ENCODE data around the gene DENND4C. TPM values are rescaled to one million over a fixed set of nuclear protein-coding genes. Genes with fewer than 3 reads are reported as not detected.

The DENND4C gene
- total RNA-seq, 4 donors from 2014 or later: 101 to 143 (median 110) TPM

GRCh38 chr9:19231904-19232822, 1.7 kb downstream of the DENND4C start:
- no peak for DNase-seq

GRCh38 chr9:19232823-19233194, 2.3 kb downstream of the DENND4C start:
- peak overlapping the region in 3 of 4 donors; percentile 66 to 81 (median 75) for H3K4me3 ChIP-seq
- H3K36me3 ChIP-seq: no peaks in the 10 kb centered on the region
- no peaks in the 10 kb centered on the region for H3K27me3 ChIP-seq
- TF ChIP-seq CTCF (IDR thresholded peaks at IDR 0.05) (no peak), POLR2AphosphoS5 (IDR thresholded peaks at IDR 0.05) (no peak), EP300 (IDR thresholded peaks at IDR 0.05; ENCODE audit: low read depth) (no peak), POLR2A (IDR thresholded peaks at IDR 0.05) (no peak)
- H3K27ac ChIP-seq: peak overlapping the region; percentile 90 to 98 (median 96)
- intact Hi-C loops (cut with DNase I; ENCODE audit: low total_unique reads): no loop called here
- peaks cover 4 to 40% (median 22%) of the 10 kb centered on the region in 4 donors for H3K4me1 ChIP-seq
- WGBS, 2 donors (ENCODE audit: low coverage in 1 of 2): 0 to 11% methylated on average over 1 of the region's 1 CpG
- no peak for DNase-seq
- no peaks in the 10 kb centered on the region for H3K9me3 ChIP-seq
- in situ Hi-C loops (cut with MboI; ENCODE audit: low pct_ligation_motif_present in 1 of 4, low pct_unique_long_range_greater_than_20kb in 1 of 4, low sequenced_read_pairs in 3 of 4): loop anchor here in 1 of 4 donors (25.0 kb wide), 1 partner anchor 121 kb away; the partner anchor contains the start of gene HAUS6

More at GRCh38 chr9:19231904-19232822, 1.7 kb downstream of the DENND4C start:
- intact Hi-C loops (cut with DNase I; ENCODE audit: low total_unique reads) (no loop called here), in situ Hi-C loops (cut with MboI; ENCODE audit: low pct_ligation_motif_present in 1 of 4, low pct_unique_long_range_greater_than_20kb in 1 of 4, low sequenced_read_pairs in 3 of 4) (loop anchor here in 1 of 4 donors (25.0 kb wide), 1 partner anchor 120 kb away; the partner anchor contains the start of gene HAUS6)
- H3K36me3 ChIP-seq: no peaks in the 10 kb centered on the region
- TF ChIP-seq POLR2A (IDR thresholded peaks at IDR 0.05) (no peak), EP300 (IDR thresholded peaks at IDR 0.05; ENCODE audit: low read depth) (no peak), POLR2AphosphoS5 (IDR thresholded peaks at IDR 0.05) (no peak)
- H3K9me3 ChIP-seq: no peaks in the 10 kb centered on the region
- H3K27me3 ChIP-seq: no peaks in the 10 kb centered on the region
- WGBS, 2 donors (ENCODE audit: low coverage in 1 of 2): 1 to 7% methylated on average over 12 to 14 of the region's 14 CpGs
- H3K4me1 ChIP-seq: peaks cover 4 to 40% (median 20%) of the 10 kb centered on the region in 4 donors
- peak overlapping the region; percentile 66 to 97 (median 78) for H3K4me3 ChIP-seq
- H3K27ac ChIP-seq: peak overlapping the region; percentile 90 to 98 (median 96)

GRCh38 chr9:19233344-19233743, 2.9 kb downstream of the DENND4C start:
- peak overlapping the region in 2 of 4 donors; percentile 66 to 81 for H3K4me3 ChIP-seq
- TF ChIP-seq POLR2AphosphoS5 (IDR thresholded peaks at IDR 0.05) (no peak), POLR2A (IDR thresholded peaks at IDR 0.05) (no peak), EP300 (IDR thresholded peaks at IDR 0.05; ENCODE audit: low read depth) (no peak), CTCF (IDR thresholded peaks at IDR 0.05) (no peak)
- no peak for DNase-seq
- H3K9me3 ChIP-seq: no peaks in the 10 kb centered on the region
- H3K27ac ChIP-seq: peak overlapping the region; percentile 90 to 98 (median 96)
- H3K4me1 ChIP-seq: peaks cover 4 to 40% (median 22%) of the 10 kb centered on the region in 4 donors
- WGBS, 2 donors (ENCODE audit: low coverage in 1 of 2): 63 to 67% methylated on average over 4 to 5 of the region's 5 CpGs
- no peaks in the 10 kb centered on the region for H3K27me3 ChIP-seq
- in situ Hi-C loops (cut with MboI; ENCODE audit: low pct_ligation_motif_present in 1 of 4, low pct_unique_long_range_greater_than_20kb in 1 of 4, low sequenced_read_pairs in 3 of 4): loop anchor here in 1 of 4 donors (25.0 kb wide), 1 partner anchor 121 kb away; the partner anchor contains the start of gene HAUS6
- intact Hi-C loops (cut with DNase I; ENCODE audit: low total_unique reads): no loop called here
- no peaks in the 10 kb centered on the region for H3K36me3 ChIP-seq

GRCh38 chr9:19239955-19240354, 9.5 kb downstream of the DENND4C start:
- H3K9me3 ChIP-seq: no peaks in the 10 kb centered on the region
- intact Hi-C loops (cut with DNase I; ENCODE audit: low total_unique reads) (no loop called here), in situ Hi-C loops (cut with MboI; ENCODE audit: low pct_ligation_motif_present in 1 of 4, low pct_unique_long_range_greater_than_20kb in 1 of 4, low sequenced_read_pairs in 3 of 4) (loop anchor here in 1 of 4 donors (25.0 kb wide), 1 partner anchor 128 kb away; the partner anchor contains the start of gene HAUS6)
- peaks cover 0 to 23% (median 3%) of the 10 kb centered on the region in 4 donors for H3K4me1 ChIP-seq
- no peak overlapping the region for H3K4me3 ChIP-seq
- H3K27ac ChIP-seq: no peak overlapping the region
- H3K36me3 ChIP-seq: peaks cover 0 to 4% (median 0%) of the 10 kb centered on the region in 4 donors
- no peak for TF ChIP-seq EP300 (IDR thresholded peaks at IDR 0.05; ENCODE audit: low read depth)
- no peak for TF ChIP-seq CTCF (IDR thresholded peaks at IDR 0.05)
- TF ChIP-seq POLR2A (IDR thresholded peaks at IDR 0.05): no peak
- TF ChIP-seq POLR2AphosphoS5 (IDR thresholded peaks at IDR 0.05): no peak
- H3K27me3 ChIP-seq: no peaks in the 10 kb centered on the region
- no peak for DNase-seq

Data from transverse colon (tissue), 4 donors.